ENCODE data around the gene RHPN2. TPM values are rescaled to one million over a fixed set of nuclear protein-coding genes. Genes with fewer than 3 reads are reported as not detected.

RHPN2 gene
- total and polyA plus RNA-seq, 2 of the 13 experiments (the other 11 are each of a cell fraction or from before 2014, with no cell fraction given) = 20.3 to 48.0 TPM

GRCh38 chr19:33040994-33041827, 23.5 kb downstream of the RHPN2 start (continued):
- no peak for TF ChIP-seq THYN1 (CRISPR knock-in tag; IDR thresholded peaks at IDR 0.05; ENCODE audit: borderline replicate concordance, low read depth)
- TF ChIP-seq, protein P1, sequence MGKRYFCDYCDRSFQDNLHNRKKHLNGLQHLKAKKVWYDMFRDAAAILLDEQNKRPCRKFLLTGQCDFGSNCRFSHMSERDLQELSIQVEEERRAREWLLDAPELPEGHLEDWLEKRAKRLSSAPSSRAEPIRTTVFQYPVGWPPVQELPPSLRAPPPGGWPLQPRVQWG (CRISPR knock-in tag; IDR thresholded peaks at IDR 0.05; ENCODE audit: borderline replicate concordance, low read depth) = no peak
- peak; percentile 82 for TF ChIP-seq ETV5 (CRISPR knock-in tag; IDR thresholded peaks at IDR 0.05; ENCODE audit: borderline replicate concordance)
- TF ChIP-seq ZSCAN31 (CRISPR knock-in tag; IDR thresholded peaks at IDR 0.05; ENCODE audit: low read depth) = no peak
- no peak for TF ChIP-seq MBNL3 (CRISPR knock-in tag; conservative IDR thresholded peaks at IDR 0.05)
- TF ChIP-seq SP4 (CRISPR knock-in tag; IDR thresholded peaks at IDR 0.05) = no peak
- no peak for TF ChIP-seq KLF15 (CRISPR knock-in tag; IDR thresholded peaks at IDR 0.05; ENCODE audit: borderline replicate concordance)
- TF ChIP-seq NRL (CRISPR knock-in tag; IDR thresholded peaks at IDR 0.05; ENCODE audit: borderline replicate concordance) = 0 out of 2 replicates have a peak, but pooled peaks have one; percentile 39
- peak; percentile 94 for TF ChIP-seq KDM6A (CRISPR knock-in tag; IDR thresholded peaks at IDR 0.05; ENCODE audit: low read depth)
- TF ChIP-seq SNAI1 (CRISPR knock-in tag; IDR thresholded peaks at IDR 0.05; ENCODE audit: borderline replicate concordance) = no peak
- peak; percentile 56; the same call in 1 of the 2 replicates for TF ChIP-seq ZZZ3 (CRISPR knock-in tag; IDR thresholded peaks at IDR 0.05; ENCODE audit: borderline replicate concordance)
- TF ChIP-seq POGZ (CRISPR knock-in tag; IDR thresholded peaks at IDR 0.05) = peak; percentile 47; the same call in 1 of the 2 replicates
- 0 out of 2 replicates have a peak, but pooled peaks have one; percentile 59 for TF ChIP-seq ZSCAN22 (CRISPR knock-in tag; IDR thresholded peaks at IDR 0.05)
- TF ChIP-seq SP5 (CRISPR knock-in tag; IDR thresholded peaks at IDR 0.05; ENCODE audit: borderline replicate concordance, low read depth) = peak; percentile 67
- TF ChIP-seq, protein P2, sequence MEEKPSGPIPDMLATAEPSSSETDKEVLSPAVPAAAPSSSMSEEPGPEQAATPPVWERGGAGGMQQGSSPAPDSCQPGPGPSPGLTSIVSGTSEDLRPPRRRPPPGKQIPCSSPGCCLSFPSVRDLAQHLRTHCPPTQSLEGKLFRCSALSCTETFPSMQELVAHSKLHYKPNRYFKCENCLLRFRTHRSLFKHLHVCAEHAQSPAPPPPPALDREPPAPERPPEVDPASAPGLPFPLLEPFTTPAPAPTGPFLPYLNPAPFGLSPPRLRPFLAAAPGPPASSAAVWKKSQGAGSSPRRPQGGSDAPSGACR (CRISPR knock-in tag; IDR thresholded peaks at IDR 0.05) = peak; percentile 77; the same call in 1 of the 2 replicates
- TF ChIP-seq NR0B2 (CRISPR knock-in tag; IDR thresholded peaks at IDR 0.05) = no peak
- peak; percentile 79; the same call in 1 of the 2 replicates for TF ChIP-seq GATA4 (IDR thresholded peaks at IDR 0.05; ENCODE audit: borderline replicate concordance, low read depth)
- TF ChIP-seq, protein P3, sequence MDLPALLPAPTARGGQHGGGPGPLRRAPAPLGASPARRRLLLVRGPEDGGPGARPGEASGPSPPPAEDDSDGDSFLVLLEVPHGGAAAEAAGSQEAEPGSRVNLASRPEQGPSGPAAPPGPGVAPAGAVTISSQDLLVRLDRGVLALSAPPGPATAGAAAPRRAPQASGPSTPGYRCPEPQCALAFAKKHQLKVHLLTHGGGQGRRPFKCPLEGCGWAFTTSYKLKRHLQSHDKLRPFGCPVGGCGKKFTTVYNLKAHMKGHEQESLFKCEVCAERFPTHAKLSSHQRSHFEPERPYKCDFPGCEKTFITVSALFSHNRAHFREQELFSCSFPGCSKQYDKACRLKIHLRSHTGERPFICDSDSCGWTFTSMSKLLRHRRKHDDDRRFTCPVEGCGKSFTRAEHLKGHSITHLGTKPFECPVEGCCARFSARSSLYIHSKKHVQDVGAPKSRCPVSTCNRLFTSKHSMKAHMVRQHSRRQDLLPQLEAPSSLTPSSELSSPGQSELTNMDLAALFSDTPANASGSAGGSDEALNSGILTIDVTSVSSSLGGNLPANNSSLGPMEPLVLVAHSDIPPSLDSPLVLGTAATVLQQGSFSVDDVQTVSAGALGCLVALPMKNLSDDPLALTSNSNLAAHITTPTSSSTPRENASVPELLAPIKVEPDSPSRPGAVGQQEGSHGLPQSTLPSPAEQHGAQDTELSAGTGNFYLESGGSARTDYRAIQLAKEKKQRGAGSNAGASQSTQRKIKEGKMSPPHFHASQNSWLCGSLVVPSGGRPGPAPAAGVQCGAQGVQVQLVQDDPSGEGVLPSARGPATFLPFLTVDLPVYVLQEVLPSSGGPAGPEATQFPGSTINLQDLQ (CRISPR knock-in tag; IDR thresholded peaks at IDR 0.05) = no peak
- TF ChIP-seq HNRNPL (IDR thresholded peaks at IDR 0.05; ENCODE audit: low read depth, low read length) = 0 out of 2 replicates have a peak, but pooled peaks have one; percentile 79
- peak; percentile 66; the same call in 1 of the 2 replicates for TF ChIP-seq SIX1 (CRISPR knock-in tag; IDR thresholded peaks at IDR 0.05; ENCODE audit: borderline replicate concordance)
- TF ChIP-seq ZNF446 (CRISPR knock-in tag; IDR thresholded peaks at IDR 0.05) = no peak
- TF ChIP-seq, protein P4, sequence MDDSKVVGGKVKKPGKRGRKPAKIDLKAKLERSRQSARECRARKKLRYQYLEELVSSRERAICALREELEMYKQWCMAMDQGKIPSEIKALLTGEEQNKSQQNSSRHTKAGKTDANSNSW (CRISPR knock-in tag; IDR thresholded peaks at IDR 0.05; ENCODE audit: borderline replicate concordance) = no peak

All from HepG2 (cell line).